NCI-H69 (cell line): ENCODE results near the gene INCA1.

Experiments
- DNase-seq: peaks from one replicate; lab custom pipeline; 2025; lab: John Stamatoyannopoulos, UW

INCA1 gene

GRCh38 chr17:4948166-4948930 lies 49.0 kb downstream of the INCA1 start, which contains the start of gene PFN1:
Gene PFN1 (minus strand): TSS chr17:4948530. CDS start chr17:4948394, 136 bp downstream.
- peak; percentile 86 for DNase-seq

DNA sequence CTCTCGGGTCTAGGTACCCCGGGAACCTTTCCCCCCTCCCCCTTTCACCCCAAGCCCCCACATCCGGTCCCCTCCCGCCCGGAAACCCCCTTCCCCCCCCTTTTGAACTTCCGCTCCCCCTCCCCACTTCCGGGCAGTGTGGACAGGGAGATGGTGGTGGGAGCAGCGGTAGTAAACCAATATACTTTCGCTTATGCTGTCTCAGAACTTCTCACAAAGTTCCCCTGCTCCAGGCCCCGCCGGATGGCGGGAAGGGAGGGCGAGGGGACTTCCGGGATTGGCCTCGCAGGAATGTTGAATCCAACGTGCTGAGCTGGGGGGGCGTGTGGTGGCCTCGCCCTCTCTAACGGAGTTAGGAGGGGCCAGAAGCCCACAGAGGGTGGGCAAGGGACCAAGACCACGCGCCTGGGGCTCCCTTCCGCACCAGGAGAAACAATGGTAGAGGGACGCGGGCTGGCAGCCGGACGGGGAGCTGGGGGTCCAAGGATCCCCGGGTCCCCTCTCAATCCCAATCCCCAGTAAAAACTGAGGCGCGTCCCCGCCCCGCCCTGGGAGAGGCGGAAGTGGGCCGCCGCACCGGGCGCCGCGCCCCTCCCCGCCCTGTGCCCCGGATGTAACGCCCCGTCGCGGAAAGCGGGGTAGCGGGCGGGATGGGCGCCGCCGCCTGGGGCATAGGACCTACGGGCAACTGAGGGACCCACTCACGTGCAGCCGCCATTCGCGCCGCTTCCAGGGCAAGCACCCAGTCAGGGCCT lies 49.7 kb downstream of the INCA1 start:
- peak; percentile 61 for DNase-seq

DNA sequence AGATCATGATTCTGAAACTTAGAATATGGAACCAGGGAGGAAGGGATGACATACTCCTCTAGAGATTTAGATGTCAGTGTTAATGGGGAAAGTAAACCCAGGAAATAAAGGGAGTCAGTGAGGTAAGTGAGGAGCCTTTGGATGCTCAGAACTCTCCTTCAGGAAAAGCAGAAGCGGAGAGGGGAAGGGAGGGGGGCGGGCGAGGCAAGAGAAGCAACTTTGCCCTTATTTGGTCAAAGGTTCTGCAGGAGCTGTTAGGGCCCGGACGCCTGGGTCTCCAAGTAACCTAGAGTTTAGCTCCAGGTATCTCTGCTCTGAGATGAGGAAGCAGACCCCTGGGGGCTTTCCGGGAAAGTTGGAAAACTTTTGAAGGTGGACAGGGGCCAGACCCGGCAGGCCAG lies 50.3 kb downstream of the INCA1 start:
- no peak for DNase-seq

DNA sequence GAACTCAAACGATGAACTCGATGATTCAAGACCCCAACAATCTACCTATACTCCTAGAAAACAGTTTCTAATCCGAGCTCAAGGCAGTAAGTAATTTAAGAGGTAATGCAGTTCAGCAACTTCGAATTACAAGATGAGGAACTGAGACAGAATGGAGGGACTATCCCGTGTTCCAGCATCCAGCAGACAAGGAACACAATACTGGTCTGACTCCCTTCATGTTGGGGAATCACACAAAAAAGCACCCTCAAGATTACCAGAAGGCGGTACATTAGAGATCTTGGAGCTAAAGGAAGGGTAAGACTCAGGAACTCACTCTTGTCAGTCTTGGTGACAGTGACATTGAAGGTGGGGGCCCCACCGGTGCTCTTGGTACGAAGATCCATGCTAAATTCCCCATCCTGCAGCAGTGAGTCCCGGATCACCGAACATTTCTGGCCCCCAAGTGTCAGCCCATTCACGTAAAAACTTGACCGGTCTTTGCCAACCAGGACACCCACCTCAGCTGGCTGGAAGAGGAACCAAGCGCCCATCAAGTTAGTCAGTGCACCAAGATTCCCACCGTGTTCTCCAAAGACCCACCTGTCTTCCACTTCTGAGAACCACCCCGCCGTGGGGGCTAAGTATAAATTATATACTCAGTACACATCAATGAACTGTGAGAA lies 50.9 kb downstream of the INCA1 start:
- no peak for DNase-seq

DNA sequence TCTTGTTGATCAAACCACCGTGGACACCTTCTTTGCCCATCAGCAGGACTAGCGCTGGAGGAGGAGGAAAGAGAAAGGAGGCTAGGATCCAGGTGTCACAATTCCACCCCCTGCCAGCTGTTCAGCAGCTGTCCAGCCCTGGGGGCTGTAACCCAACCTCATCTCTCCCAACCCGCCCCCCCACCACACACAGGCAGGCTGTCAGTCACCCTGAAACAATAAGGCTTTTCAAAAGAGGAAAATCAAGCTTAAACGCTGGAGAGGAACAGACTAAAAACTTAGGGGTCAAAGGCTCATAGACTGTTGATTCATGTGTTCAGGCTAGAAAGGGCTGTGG lies 51.4 kb downstream of the INCA1 start:
- DNase-seq, result peak; percentile 27

GRCh38 chr17:4945176-4945943 lies 52.0 kb downstream of the INCA1 start:
- DNase-seq, result peak; percentile 47

DNA sequence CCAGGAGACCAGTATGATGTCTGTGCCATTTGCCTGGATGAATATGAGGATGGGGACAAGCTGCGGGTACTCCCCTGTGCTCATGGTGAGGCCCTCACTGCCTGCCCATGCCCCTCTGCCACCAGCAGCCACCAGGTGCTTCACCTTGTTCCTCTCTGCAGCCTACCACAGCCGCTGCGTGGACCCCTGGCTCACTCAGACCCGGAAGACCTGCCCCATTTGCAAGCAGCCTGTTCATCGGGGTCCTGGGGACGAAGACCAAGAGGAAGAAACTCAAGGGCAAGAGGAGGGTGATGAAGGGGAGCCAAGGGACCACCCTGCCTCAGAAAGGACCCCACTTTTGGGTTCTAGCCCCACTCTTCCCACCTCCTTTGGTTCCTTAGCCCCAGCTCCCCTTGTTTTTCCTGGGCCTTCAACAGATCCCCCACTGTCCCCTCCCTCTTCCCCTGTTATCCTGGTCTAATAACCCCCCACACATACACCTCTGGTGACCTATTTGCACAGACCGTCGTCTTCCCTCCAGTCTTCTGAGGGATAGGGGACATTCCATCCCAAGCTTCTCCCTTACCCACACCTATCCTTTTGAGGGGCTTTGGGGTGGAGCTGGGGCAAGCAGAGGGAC lies 52.7 kb downstream of the INCA1 start:
- DNase-seq, result no peak

GRCh38 chr17:4944163-4944553 lies 53.2 kb downstream of the INCA1 start:
- no peak for DNase-seq

- DNase-seq, result no peak
These were observed 54.4 kb downstream of the INCA1 start for GRCh38 chr17:4942760-4943508.

DNA sequence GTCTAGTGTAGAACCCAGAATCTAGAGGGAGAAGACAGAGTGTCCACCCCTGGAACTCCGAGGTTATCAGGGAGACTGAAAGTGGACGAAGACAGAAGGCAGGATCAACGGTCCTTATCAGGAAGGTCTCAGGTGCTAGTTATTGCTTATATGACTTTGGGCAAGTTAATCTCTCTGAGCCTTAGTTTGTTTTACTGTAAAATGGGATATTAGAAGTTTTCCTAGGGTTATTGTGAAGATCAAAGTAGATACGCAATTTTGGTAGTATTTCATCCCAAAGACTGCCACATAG lies 56.1 kb downstream of the INCA1 start:
- DNase-seq, result no peak

GRCh38 chr17:4940555-4941318 lies 56.6 kb downstream of the INCA1 start:
- no peak for DNase-seq

DNA sequence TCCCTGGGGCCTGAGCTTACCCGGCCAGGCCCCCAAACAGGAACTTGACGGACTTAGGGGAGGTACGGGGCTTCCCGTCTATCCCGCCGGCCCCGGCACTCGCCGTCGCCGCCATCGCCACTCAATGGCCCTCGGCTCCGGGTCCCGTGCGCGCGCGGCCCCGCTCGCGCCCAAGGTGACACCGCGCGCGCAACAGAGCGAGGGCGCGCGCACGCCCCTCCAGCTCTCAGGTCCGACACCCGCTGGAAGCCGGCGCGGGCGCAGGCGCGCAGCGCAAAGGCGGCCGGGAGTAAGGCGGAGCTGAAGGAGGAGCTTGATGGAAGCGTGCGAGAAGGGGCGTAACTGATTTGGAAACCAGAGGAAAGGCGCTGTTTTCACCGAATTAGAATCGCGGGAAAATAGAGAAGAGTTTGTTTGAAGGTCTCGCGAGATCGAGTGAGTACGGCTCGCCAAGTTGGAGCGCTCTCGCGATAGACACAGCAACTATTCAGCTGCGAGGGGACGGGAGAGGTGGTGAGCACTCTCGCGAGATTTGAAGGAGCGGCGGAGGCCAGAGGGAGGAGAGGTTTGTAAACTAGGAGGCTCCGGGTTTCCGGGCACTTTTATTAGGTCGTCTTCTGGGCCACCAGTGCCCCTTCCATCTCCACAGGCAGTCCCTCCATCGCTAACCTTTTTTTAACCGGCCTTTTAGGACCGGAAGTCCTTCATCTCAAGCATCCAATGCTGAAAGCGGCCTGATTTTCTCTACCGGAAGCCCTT lies 57.3 kb downstream of the INCA1 start, which contains the start of the genes RNF167 and SLC25A11:
TSS of gene RNF167 (plus strand) at position 473 of the 759 bp plus-strand sequence. CDS start 642 bp downstream, outside the sequence.
TSS of gene SLC25A11 (minus strand) at position 251 of the 759 bp plus-strand sequence. CDS start at position 115, 136 bp downstream.
- peak; percentile 97 for DNase-seq

GRCh38 chr17:4939546-4939795 lies 57.9 kb downstream of the INCA1 start:
- no peak for DNase-seq

- peak; percentile 17 for DNase-seq
These were observed 58.4 kb downstream of the INCA1 start for GRCh38 chr17:4938688-4939545.
